Endothelial cell of hepatic sinusoid (primary cell): Measurements from ENCODE around the gene CHSY1.
"Not testable (repeated sequence)": the region's sequence is repeated elsewhere in the genome, so short reads cannot be mapped to it uniquely, and the experiment has no call there.

Experiments used
- in situ Hi-C: cut with HindIII; loops from 2 replicates; pipeline ENCODE4 v1.10.0; 2017; ENCODE audit warnings: low sequenced_read_pairs

Gene CHSY1

DNA sequence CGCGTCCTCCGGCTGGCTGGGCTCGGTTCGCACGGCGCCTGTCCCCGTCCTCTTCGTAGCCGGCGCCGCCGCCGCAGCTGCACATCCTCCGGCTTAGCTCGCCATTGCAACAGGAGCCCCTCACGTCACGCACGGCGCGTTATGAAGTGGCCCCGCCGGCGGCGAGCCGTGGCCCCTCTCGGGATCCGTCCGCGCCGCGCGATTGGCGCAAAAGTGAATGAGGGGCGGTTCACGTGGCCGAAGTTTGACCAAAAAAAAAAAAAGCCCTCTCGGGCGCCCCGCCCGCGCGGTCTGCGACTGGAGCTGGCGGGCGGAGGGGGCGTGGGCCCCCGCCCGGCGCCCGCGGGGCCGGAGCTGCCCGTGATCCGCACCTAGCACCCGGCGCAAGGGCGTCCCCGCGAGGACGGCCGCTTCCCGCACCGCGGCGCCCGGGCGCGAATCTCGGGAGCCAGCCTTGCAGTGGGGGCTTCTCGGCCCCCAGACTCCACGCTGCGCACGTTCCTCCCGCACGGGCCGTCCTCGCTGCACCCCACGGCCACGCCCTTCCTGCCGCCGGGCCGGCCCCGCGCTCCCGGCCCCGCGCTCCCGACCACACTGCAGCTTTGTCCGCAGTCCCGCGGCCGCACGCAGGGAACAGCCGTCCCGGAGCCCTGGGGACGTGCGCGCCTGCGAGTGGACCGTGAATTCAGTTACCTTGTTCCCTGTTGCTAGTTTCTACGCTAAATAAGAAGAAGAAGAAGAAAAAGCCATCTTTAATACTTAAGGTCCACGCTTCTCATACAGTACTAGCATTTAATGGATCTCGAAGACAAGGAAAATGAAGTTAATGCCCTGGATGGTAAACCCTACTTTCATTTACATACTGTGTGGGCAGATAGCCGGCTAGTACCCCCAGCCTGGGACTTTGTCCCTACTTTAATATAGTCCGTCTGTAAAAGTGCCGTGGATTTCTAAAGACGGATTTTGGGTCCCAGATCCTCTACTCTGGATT is at the start of gene CHSY1:
Gene CHSY1 (minus strand): TSS at position 219 of the 991 bp plus-strand sequence. CDS start 592 bp downstream, outside the sequence.
- in situ Hi-C loops, result no loop called here

DNA sequence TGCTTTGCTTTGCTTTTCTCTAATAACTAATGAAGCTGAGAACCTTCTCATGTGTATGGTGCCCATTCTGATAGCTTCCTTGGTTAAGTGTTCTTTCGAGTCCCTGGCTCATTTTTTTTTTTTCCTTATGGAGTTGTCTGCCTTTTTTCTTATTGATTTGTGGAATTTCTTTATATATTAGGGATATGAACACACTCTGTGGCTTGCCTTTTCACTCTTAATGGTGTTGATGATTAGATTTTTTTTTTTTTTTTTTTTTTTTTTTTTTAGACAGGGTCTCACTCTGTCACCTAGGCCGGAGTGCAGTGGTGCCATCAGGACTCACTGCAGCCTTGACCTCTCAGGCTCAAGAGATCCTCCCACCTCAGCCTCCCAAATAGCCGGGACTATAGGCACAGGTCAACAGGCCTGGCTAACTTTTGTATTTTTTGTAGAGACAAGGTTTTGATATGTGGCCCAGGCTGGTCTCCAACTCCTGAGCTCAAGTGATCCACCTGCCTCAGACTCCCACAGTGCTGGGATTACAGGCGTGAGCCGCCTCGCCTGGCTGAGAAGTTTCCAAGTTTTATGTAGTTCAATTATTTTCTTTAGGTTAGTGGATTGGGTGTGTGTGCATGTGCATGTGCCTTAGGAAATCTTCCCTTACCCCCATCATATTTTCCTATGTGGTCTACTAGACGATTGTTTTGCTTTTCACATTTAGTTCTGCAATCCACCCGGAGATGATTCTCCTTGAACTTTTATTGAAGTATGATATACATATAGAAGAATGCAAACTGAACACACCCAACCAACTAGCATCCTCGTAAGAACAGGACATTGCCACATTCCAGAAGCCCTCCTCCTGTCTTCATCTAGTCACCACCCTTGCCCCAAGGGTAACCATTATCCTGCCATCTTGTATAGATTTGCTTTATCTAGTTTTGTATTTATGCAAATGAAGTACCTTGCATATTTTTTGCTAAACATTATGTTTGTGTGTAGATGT is 44.9 kb upstream of the CHSY1 start:
- in situ Hi-C loops, result loop anchor here (5.0 kb wide), 2 partner anchors 346 to 426 kb away; partner anchors contain the start of gene TARS3

- in situ Hi-C loops, result loop anchor here (5.0 kb wide), 2 partner anchors 347 to 427 kb away; partner anchors contain the start of gene TARS3
Measured at GRCh38 chr15:101295607-101296161, 43.8 kb upstream of the CHSY1 start.

- in situ Hi-C loops, result loop anchor here (5.0 kb wide), 2 partner anchors 347 to 427 kb away; partner anchors contain the start of gene TARS3
Measured at GRCh38 chr15:101294731-101295606, 43.1 kb upstream of the CHSY1 start, which contains the start of gene SNRPA1. Gene SNRPA1 (minus strand): TSS chr15:101295248. CDS start chr15:101295178, 70 bp downstream.

GRCh38 chr15:101293122-101293521 is 41.3 kb upstream of the CHSY1 start:
- in situ Hi-C loops, result no loop called here

- in situ Hi-C loops, result no loop called here
Measured at GRCh38 chr15:101288905-101289513, 37.2 kb upstream of the CHSY1 start.

DNA sequence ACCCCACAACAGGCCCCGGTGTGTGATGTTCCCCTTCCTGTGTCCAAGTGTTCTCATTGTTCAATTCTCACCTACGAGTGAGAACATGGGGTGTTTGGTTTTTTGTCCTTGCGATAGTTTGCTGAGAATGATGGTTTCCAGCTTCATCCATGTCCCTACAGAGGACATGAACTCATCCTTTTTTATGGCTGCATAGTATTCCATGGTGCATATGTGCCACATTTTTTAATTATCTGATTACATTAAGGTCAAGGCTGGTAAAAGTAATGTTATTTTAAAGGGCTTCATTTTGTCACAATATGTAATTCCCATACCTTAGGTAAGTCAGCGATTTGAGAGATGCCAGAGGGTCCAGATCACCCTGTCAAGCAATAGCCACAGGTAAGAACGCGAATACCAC is 35.5 kb upstream of the CHSY1 start:
- in situ Hi-C loops, result not testable (repeated sequence)

DNA sequence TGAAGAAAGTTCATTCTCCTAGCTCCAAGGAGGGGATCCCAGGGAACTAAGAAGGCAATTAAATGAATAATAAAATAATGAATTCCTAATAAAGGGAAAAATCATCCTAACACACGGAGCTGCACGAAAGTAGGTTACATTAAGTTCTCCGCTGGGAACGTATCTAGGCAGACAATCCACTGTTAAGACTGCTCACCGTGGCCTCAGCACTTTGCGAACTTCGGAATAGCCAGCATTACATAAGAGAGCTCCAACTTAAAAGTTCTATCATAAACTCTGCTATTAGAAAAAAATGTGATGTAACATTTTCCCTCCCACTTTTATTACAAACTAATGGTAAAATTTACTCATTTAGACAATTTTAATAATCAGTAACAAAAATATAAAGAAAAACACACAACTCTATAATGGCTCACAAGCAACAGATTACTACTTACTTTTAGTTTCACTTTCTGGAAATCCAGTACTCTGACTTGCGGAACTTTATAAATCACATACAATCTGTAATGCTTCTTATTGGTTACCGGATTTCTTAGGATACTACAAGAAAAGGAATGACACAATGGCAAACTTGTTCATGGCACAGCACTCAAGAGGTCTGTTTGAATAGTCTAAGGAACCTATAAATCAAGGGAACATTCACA is 34.7 kb upstream of the CHSY1 start:
- in situ Hi-C loops, result no loop called here

DNA sequence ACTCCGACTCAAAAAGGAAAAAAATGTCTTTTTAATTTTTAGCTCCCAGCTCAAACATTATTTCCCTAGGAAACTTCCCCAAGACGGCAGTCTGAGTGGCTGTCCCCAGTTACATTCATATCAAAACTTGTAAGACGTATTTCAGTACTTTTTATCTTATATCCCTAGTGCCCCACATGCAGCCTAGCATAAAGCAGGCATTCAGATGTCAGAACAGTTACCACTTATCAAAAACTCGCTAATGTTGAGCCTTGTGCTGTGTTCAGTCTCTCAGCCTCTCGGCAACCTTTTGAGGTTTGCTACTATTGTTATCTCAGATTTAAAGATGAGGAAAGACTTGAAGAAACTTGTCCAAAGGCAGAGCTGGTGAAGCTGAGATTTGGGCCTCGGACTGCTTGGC is 32.1 kb upstream of the CHSY1 start:
- in situ Hi-C loops, result no loop called here

GRCh38 chr15:101280007-101280406 is 28.2 kb upstream of the CHSY1 start:
- in situ Hi-C loops, result no loop called here

DNA sequence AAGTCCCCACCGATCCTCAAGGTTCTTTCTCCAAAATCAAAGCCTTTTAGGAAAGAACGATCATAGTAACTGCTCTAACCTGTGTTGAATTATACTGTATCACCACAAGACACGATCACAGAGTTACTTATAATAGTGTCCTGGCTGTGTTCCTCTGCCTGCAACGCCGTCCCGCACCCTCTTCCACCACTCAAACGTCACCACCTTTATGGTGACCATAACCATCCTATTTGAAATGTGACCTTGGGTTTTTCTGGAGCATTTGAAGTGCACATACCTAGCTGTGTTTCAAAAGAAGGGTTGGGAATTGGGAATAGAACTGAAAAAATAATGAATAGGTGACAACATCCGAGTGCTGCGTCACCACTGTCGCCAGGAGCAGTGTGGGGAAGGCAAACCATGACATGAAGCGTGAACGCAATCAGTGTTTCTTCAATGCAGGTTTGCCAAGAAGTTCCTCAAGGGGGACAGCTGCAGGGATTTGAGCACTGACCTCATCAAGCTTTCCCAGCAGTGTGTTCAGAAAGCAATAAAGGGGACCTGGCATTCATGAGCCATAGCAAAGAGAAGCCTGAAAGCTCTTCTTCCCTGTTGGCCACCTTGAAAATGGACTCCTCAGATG is 26.2 kb upstream of the CHSY1 start:
- in situ Hi-C loops, result loop anchor here (5.0 kb wide), 1 partner anchor 251 kb away; no protein-coding TSS in a partner anchor

DNA sequence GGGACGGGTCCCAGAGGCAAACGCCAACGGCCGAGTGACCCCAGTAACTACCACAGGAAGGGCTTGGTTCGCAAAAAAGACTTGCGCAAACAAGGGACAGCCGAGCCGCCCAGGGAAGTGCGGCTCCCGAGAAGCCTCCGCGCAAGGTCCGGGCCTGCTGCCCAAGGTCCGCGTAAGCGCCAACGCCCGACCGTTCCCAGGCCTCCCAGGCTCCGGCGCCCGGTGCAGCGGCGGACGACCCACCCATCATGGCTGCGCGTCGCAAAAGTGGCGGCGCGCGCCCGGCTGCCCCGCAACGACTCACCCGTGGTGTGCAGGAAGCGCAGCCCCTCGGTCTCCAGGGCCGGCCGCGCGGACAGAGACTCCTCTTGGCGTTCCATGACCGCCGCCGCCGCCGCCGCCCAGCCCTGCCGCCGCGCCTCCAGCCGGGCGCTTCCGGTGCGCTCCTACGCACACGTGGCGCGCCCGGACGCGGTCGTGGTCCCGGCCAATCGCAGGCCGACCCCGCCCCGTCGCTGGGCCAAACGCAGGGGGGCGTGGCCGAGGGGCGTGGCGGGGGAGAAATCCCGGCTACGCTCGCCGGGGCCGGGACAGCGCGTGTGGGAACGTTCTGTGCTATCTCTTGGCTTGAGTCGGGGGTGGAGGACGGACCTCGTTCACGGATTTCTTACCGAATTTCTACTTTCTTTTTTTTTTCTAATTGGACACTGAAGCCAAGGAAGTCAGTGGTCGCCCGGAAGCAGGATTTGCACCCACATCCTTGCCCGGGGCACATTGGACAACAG is 25.4 kb upstream of the CHSY1 start, which contains the start of gene SELENOS:
Gene SELENOS (minus strand): TSS at position 448 of the 785 bp plus-strand sequence. CDS start 68 bp downstream, at position 380.
- in situ Hi-C loops, result loop anchor here (5.0 kb wide), 1 partner anchor 250 kb away; no protein-coding TSS in a partner anchor

- in situ Hi-C loops, result loop anchor here (5.0 kb wide), 1 partner anchor 249 kb away; no protein-coding TSS in a partner anchor
Measured at GRCh38 chr15:101276501-101277037, 24.7 kb upstream of the CHSY1 start.

- in situ Hi-C loops, result loop anchor here (5.0 kb wide), 1 partner anchor 248 kb away; no protein-coding TSS in a partner anchor
Measured at GRCh38 chr15:101275018-101275417, 23.2 kb upstream of the CHSY1 start.

DNA sequence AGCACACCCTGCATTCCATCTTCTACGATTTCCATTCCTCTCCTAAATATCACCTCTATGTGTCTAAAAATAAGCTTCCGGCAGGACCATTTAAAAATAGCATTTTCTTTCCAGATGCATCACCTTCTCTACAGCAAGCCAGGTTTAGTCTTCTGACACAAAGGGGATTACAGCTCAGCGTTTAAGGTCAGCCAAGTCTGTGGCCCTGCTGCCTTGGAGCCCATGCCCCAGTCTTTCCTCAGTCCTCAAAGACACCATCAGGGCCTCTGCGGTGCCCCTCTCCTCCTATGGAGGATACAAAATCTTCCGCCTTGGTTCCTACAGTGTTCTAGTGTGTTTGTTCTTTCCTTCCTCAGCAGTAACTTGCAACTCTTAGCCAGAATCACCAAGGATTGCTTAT is 21.7 kb upstream of the CHSY1 start:
- in situ Hi-C loops, result no loop called here

- in situ Hi-C loops, result no loop called here
Measured at GRCh38 chr15:101272584-101272983, 20.7 kb upstream of the CHSY1 start.
